SU-DHL-6 (cell line): Measurements from ENCODE around the gene C6orf163.

Source experiments
- EZH2phosphoT487 ChIP-seq: fragments of 200-600 bp; sonication (generic), shearing (Covaris generic); conservative IDR thresholded peaks from 2 replicates; pipeline ENCODE4 v1.6.1; 2018; ENCODE audit warnings: mild to moderate bottlenecking, antibody characterized with exemption, low read length, moderate library complexity, mixed read lengths
- TF ChIP-seq, protein P1 (sequence below): fragments of 200-600 bp; sonication (generic); IDR thresholded peaks from one replicate; pipeline ENCODE4 v1.5.1; 2017; ENCODE audit warnings: antibody characterized with exemption, mild to moderate bottlenecking, low read length, moderate library complexity; ENCODE audit not compliant: insufficient read depth, poor library complexity, severe bottlenecking

DNA sequence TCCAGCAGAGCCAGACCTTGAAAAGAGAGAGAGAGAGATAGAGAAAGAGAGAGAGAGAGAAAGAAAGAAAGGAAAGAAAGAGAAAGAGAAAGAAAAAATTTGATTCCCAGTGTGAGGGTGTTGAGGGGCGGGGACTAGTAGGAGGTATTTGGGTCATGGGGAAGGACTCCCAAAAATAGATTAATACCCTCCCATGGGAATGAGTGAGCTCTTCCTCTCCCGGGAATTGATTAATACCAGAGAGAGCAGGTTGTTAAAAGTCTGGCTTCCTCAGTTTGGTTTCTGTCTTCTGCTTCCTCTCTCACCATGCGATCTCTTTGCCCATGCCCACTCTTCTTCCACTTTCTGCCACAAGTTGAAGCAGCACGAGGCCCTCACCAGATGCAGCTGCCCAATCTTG lies 34.3 kb downstream of the C6orf163 start:
- TF ChIP-seq, protein P1, sequence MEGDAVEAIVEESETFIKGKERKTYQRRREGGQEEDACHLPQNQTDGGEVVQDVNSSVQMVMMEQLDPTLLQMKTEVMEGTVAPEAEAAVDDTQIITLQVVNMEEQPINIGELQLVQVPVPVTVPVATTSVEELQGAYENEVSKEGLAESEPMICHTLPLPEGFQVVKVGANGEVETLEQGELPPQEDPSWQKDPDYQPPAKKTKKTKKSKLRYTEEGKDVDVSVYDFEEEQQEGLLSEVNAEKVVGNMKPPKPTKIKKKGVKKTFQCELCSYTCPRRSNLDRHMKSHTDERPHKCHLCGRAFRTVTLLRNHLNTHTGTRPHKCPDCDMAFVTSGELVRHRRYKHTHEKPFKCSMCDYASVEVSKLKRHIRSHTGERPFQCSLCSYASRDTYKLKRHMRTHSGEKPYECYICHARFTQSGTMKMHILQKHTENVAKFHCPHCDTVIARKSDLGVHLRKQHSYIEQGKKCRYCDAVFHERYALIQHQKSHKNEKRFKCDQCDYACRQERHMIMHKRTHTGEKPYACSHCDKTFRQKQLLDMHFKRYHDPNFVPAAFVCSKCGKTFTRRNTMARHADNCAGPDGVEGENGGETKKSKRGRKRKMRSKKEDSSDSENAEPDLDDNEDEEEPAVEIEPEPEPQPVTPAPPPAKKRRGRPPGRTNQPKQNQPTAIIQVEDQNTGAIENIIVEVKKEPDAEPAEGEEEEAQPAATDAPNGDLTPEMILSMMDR: no peak
- TF ChIP-seq EZH2phosphoT487: no peak
